Hematopoietic multipotent progenitor cell treated with erythropoietin and hydrocortisone succinate and interleukin-3 and kit ligand, for 4 days (in vitro differentiated cells): ENCODE results near the gene DPH7.
"Not testable (repeated sequence)": the region's sequence is repeated elsewhere in the genome, so short reads cannot be mapped to it uniquely, and the experiment has no call there.

Source experiments
- DNase-seq: peaks from one replicate; pipeline ENCODE4 v3.0.0-alpha.2; 2015

Gene DPH7

DNA sequence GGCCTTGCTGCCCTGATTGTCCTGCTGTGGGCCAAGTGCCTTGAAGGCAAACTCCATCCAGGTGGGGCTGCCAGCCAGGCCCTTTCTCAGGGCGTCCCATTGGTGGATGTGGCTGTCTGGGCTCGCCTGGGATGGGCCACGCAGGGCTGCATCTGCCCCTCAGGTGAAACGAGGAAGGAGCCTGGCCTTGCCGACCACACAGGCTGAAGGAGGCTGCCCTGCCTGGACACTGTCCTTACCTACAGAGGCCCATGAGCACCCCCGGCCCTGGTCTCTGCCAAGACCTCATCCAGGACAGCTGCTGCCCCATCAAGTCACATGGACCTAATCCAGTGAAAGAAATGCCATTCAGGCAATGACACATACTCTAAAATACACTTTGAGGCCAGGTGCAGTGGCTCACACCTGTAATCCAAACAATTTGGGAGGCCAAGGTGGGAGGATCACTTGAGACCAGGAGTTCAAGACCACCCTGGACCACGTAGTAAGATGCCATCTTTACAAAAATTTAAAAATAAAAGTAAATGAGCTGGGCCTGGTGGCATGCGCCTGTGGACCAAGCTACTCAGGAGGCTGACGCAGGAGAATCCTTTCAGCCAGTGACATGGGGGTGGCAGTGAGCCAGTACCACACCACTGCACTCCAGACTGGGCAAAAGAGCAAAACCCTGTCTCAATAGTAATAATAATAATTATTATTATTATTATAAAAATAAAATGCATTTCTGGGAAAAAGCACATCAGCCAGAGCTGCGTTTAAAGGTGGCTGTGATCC, 62.4 kb downstream of the DPH7 start:
- no peak for DNase-seq

DNA sequence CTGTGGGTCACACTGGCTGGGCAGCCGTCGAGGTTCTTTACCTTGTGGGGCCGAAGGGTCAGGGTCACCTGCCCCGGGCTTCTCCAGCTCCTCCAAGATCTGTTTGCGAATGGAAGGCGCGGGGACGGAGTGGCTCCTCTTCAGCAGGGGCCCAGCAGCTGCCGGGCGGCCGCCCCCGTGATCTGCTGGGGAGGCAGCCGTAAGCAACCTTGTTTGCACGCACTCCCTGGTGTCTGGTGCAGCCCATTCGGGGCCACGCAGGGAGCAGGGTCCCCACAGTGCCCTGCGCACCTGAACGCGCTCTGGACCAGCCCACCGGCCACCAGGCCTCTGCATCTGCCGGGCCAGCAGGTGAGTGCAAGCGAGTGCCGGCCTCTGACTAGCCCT, 63.4 kb downstream of the DPH7 start:
- no peak for DNase-seq

DNA sequence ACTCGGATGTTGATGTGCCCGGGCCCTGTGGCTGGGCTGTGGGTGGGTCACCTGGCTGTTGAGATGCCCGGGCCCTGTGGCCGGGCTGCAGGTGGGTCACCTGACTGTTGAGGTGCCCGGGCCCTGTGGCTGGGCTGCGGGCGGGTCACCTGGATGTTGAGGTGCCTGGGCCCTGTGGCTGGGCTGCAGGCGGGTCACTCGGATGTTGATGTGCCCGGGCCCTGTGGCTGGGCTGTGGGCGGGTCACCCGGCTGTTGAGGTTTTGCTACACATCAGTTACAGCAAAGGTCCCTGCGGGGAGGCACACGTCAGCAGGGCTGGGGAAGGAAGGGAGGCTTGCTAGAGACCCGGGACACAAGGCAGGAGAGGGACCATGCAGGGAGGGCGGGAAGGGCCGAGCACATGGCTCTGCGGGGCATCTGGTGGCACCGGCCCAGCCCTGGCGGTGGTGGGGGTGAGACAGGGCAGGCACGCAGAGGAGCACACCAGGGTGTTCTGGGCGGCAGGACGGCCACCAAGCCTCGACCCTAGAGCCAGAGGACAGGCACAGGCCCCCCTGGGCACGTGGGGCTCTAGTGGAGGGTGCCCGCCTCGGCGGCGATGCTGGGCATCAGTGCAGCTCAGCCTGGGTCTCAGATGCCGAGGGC, 63.9 kb downstream of the DPH7 start:
- DNase-seq: no peak

GRCh38 chr9:137513801-137514570, 64.7 kb downstream of the DPH7 start:
- not testable (repeated sequence) for DNase-seq

- DNase-seq: not testable (repeated sequence)
These were observed 65.6 kb downstream of the DPH7 start for GRCh38 chr9:137513136-137513535.

- no peak for DNase-seq
These were observed 66.8 kb downstream of the DPH7 start for GRCh38 chr9:137511758-137512463.

GRCh38 chr9:137511126-137511525, 67.6 kb downstream of the DPH7 start:
- DNase-seq: not testable (repeated sequence)

DNA sequence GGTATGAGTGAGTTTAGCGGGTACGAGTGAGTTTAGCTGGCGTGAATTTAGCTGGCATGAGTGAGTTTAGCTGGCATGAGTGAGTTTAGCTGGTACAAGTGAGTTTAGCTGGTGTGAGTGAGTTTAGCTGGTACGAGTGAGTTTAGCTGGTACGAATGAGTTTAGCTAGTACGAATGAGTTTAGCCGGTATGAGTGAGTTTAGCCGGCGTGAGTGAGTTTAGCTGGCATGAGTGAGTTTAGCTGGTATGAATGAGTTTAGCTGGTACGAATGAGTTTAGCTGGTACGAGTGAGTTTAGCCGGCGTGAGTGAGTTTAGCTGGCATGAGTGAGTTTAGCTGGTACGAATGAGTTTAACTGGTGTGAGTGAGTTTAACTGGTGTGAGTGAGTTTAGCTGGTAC, 69.5 kb downstream of the DPH7 start:
- no peak for DNase-seq

- no peak for DNase-seq
These were observed 72.0 kb downstream of the DPH7 start for GRCh38 chr9:137506702-137507171.

GRCh38 chr9:137506274-137506673, 72.5 kb downstream of the DPH7 start:
- no peak for DNase-seq

GRCh38 chr9:137505421-137506140, 73.1 kb downstream of the DPH7 start:
- DNase-seq: no peak
